ENCODE data around the gene NTHL1.

DNA sequence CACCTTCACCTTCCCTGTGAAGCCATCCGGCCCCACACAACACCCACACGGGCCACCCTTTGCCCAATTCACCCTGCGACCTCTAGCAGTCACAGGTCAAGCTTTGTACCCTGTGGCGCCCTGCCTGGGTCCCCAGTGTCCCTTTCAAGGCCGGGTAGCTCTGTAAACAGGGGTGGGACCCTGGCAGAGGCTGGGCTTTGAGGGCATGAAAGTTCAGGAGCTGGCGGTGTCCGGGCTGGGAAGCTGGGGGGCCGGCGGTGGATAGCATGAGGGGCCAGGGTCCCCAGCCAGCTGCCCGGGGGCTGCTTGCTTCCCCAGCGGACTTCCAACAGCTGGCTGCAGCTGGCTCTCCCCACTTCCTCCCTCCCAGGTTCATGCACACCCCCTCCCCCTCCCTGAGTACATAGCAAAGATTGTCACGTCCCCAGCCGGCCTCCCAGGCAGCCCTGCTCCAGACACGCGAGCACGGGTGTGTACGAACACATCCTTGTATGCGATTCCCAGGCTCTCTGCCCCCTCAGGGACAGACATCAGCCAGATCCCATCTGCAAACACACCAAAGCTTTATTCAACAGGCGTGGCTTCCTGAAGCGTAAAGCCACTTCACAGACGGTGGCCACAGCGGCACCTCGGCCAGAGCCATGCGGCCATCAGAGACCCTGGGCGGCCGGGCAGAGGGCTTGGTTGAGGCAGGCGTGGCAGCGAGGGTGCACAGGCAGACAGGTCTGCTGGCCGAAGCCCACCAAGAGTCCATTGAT lies 8.2 kb downstream of the NTHL1 start:
- TF ChIP-seq, protein P1, sequence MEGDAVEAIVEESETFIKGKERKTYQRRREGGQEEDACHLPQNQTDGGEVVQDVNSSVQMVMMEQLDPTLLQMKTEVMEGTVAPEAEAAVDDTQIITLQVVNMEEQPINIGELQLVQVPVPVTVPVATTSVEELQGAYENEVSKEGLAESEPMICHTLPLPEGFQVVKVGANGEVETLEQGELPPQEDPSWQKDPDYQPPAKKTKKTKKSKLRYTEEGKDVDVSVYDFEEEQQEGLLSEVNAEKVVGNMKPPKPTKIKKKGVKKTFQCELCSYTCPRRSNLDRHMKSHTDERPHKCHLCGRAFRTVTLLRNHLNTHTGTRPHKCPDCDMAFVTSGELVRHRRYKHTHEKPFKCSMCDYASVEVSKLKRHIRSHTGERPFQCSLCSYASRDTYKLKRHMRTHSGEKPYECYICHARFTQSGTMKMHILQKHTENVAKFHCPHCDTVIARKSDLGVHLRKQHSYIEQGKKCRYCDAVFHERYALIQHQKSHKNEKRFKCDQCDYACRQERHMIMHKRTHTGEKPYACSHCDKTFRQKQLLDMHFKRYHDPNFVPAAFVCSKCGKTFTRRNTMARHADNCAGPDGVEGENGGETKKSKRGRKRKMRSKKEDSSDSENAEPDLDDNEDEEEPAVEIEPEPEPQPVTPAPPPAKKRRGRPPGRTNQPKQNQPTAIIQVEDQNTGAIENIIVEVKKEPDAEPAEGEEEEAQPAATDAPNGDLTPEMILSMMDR (conservative IDR thresholded peaks at IDR 0.05) = no peak
- no peak for TF ChIP-seq EZH2 (IDR thresholded peaks at IDR 0.05; ENCODE audit: low read depth)

All from PC-9 (cell line).